HepG2 (cell line): ENCODE results near the gene ZSCAN21. TPM values are rescaled to one million over a fixed set of nuclear protein-coding genes. Genes with fewer than 3 reads are reported as not detected.

ENCODE experiments used
- ATAC-seq: fragments of 200-7000 bp; cut with Tn5 transposase; 3 replicates; pipeline ENCODE4 v1.9.1; 2020; ENCODE audit warnings: mild to moderate bottlenecking, moderate library complexity
- BruUV-seq: library from RNA; stranded (reverse); fragments of 400-500 nt; replicated peaks from 2 replicates; lab custom pipeline; 2021; lab: Mats Ljungman, UMichigan
- CTCF ChIA-PET: fragments of 300-600 bp; formaldehyde crosslinking; extraction: SDS; loops from one replicate; lab custom pipeline; 2021; ENCODE audit warnings: low total read pairs, inconsistent platforms, low intra/inter-chr PET ratio; lab: Yijun Ruan, JAX
- POLR2A ChIA-PET: fragments of 350-600 bp; sonication (Branson Sonifier 250); formaldehyde crosslinking; loops from one replicate; lab custom pipeline; 2020; ENCODE audit warnings: antibody characterized with exemption, inconsistent platforms; lab: Yijun Ruan, JAX
- DNase-seq: peaks from one replicate; pipeline ENCODE4 v3.0.0-alpha.2; 2015; ENCODE audit warnings: low spot score
- FAIRE-seq: peaks from 3 replicates; lab custom pipeline; 2011; peaks lifted over from hg19 to GRCh38; lab: Jason Lieb, UNC
- H2AFZ ChIP-seq: one replicate; pipeline ENCODE4 v1.6.1; 2011; ENCODE audit warnings: low read length, inconsistent platforms
- H3K27ac ChIP-seq: fragments of 300-600 bp; 3 replicates; pipeline ENCODE4 v1.8.0; 2011; ENCODE audit warnings: mixed run types, mild to moderate bottlenecking, mixed read lengths, low read length, inconsistent platforms; ENCODE audit not compliant: insufficient read depth; ENCODE audit errors: extremely low read length
- H3K27me3 ChIP-seq, 2 experiments: fragments of 200-600 bp in 1 of 2; 2 replicates in 1 of 2; 3 replicates in 1 of 2; pipeline versions ENCODE4 v1.6.0 to v1.8.0; 2011; ENCODE audit warnings: low read length in 2 of 2, mild to moderate bottlenecking in 2 of 2, moderate library complexity in 2 of 2, inconsistent platforms in 1 of 2; ENCODE audit not compliant: insufficient read depth in 2 of 2, control insufficient read depth in 1 of 2
- H3K36me3 ChIP-seq, 2 experiments: fragments of 200-600 bp in 1 of 2; replicated peaks in 1 of 2; 2 replicates in 1 of 2; 3 replicates in 1 of 2; pipeline versions ENCODE4 v1.5.1 to v1.8.0; 2011; ENCODE audit warnings: low read length in 2 of 2, inconsistent platforms in 1 of 2; ENCODE audit not compliant: insufficient read depth in 2 of 2, control insufficient read depth in 1 of 2
- H3K4me1 ChIP-seq: 2 replicates; pipeline ENCODE4 v1.5.1; 2012; ENCODE audit warnings: low read length, inconsistent platforms; ENCODE audit not compliant: insufficient read depth
- H3K4me2 ChIP-seq: 2 replicates; pipeline ENCODE4 v1.6.0; 2011; ENCODE audit warnings: low read depth, low read length, inconsistent platforms
- H3K4me3 ChIP-seq, 3 experiments: fragments of 200-600 bp in 1 of 3; sonication (generic), shearing (Covaris generic) in 1 of 3; replicated peaks in 1 of 3; 2 replicates each; pipeline ENCODE4 v1.5.1; 2011 to 2016; ENCODE audit warnings: low read length in 3 of 3, inconsistent platforms in 2 of 3, low read depth in 2 of 3, mild to moderate bottlenecking in 2 of 3, control low read depth in 1 of 3, mixed read lengths in 1 of 3; ENCODE audit not compliant: insufficient read depth in 1 of 3
- H3K79me2 ChIP-seq: one replicate; pipeline ENCODE4 v1.6.1; 2011; ENCODE audit warnings: low read length, inconsistent platforms; ENCODE audit not compliant: insufficient read depth
- H3K9ac ChIP-seq: 2 replicates; pipeline ENCODE4 v1.6.0; 2011; ENCODE audit warnings: mild to moderate bottlenecking, low read depth, low read length, inconsistent platforms; ENCODE audit not compliant: insufficient read depth
- H3K9me3 ChIP-seq: 2 replicates; pipeline ENCODE4 v1.5.1; 2012; ENCODE audit warnings: mild to moderate bottlenecking, low read length
- H4K20me1 ChIP-seq: 2 replicates; pipeline ENCODE4 v1.6.0; 2011; ENCODE audit warnings: inconsistent platforms, mild to moderate bottlenecking, low read length, moderate library complexity; ENCODE audit not compliant: insufficient read depth
- CBX1 ChIP-seq: IDR thresholded peaks from one replicate; pipeline ENCODE4 v1.6.1; 2016; ENCODE audit warnings: antibody characterized with exemption, low read depth
- CENPT ChIP-seq: sonication (generic); formaldehyde crosslinking; IDR thresholded peaks from 2 replicates; pipeline ENCODE4 v1.8.0; 2022; ENCODE audit warnings: low read depth, mild to moderate bottlenecking, moderate library complexity, missing genetic modification reagents
- CTCF ChIP-seq: sonication (generic); formaldehyde crosslinking; IDR thresholded peaks from 2 replicates; pipeline ENCODE4 v1.5.0; 2020; ENCODE audit warnings: mild to moderate bottlenecking, missing genetic modification reagents, moderate library complexity
- DDIT3 ChIP-seq: sonication (generic); formaldehyde crosslinking; IDR thresholded peaks from 2 replicates; pipeline ENCODE4 v1.4.0; 2020; ENCODE audit warnings: mild to moderate bottlenecking, missing genetic modification reagents
- ELF1 ChIP-seq: sonication (generic); formaldehyde crosslinking; IDR thresholded peaks from 2 replicates; pipeline ENCODE4 v1.4.0; 2020; ENCODE audit warnings: missing genetic modification reagents
- ELF3 ChIP-seq: IDR thresholded peaks from 2 replicates; pipeline ENCODE4 v1.6.1; 2016; ENCODE audit warnings: missing genetic modification reagents, missing compliant biosample characterization
- MAFG ChIP-seq: sonication (generic); formaldehyde crosslinking; IDR thresholded peaks from 2 replicates; pipeline ENCODE4 v1.5.1; 2020; ENCODE audit warnings: mild to moderate bottlenecking, missing genetic modification reagents
- RBFOX2 ChIP-seq: fragments of 200-400 bp; formaldehyde crosslinking; IDR thresholded peaks from 2 replicates; pipeline ENCODE4 v1.6.1; 2017; ENCODE audit warnings: low read depth, mild to moderate bottlenecking, low read length
- RERE ChIP-seq: IDR thresholded peaks from 2 replicates; pipeline ENCODE4 v1.6.1; 2016; ENCODE audit warnings: low read depth, missing genetic modification reagents, missing compliant biosample characterization
- ZNF17 ChIP-seq: sonication (generic); formaldehyde crosslinking; IDR thresholded peaks from 2 replicates; pipeline ENCODE4 v1.5.0; 2020; ENCODE audit warnings: mild to moderate bottlenecking, missing genetic modification reagents
- ZNF484 ChIP-seq: sonication (generic); formaldehyde crosslinking; IDR thresholded peaks from 2 replicates; pipeline ENCODE4 v1.5.1; 2020; ENCODE audit warnings: mild to moderate bottlenecking, low read depth, missing genetic modification reagents, borderline replicate concordance
- ZNF576 ChIP-seq: sonication (generic); formaldehyde crosslinking; IDR thresholded peaks from 2 replicates; pipeline ENCODE4 v1.4.0; 2020; ENCODE audit warnings: mild to moderate bottlenecking, missing genetic modification reagents
- WGBS: methylation state at CpG from one replicate; pipeline ENCODE4 v1.1.6; 2017; ENCODE audit warnings: low lambda C conversion rate; 5-methylcytosine and 5-hydroxymethylcytosine counted together
- in situ Hi-C: cut with HindIII; loops from 2 replicates; pipeline ENCODE4 v1.10.0; 2017; ENCODE audit warnings: low pct_unique_long_range_greater_than_20kb; ENCODE audit not compliant: extremely low pct_ligation_motif_present
- intact Hi-C: fragments of 100-400 bp; cut with micrococcal nuclease; formaldehyde crosslinking; loops from one replicate; pipeline ENCODE4 v1.10.0; 2022; ENCODE audit not compliant: unreplicated experiment
- polyA plus RNA-seq, 8 experiments: library from polyadenylated mRNA; depleted of rRNA in 3 of 8; stranded (reverse) in 7 of 8; unstranded in 1 of 8; fragments of >200 nt; fragmentation: Illumina TruSeq in 4 of 8; extraction: Trizol in 4 of 8; gene quantifications; 2 replicates each; pipeline versions ENCODE4 v1.2.1 to v1.2.3, GENCODE V29; 2011 to 2016; ENCODE audit warnings: low read depth in 4 of 8, missing spikeins in 1 of 8, mixed read lengths in 1 of 8; ENCODE audit not compliant: insufficient read depth in 1 of 8
- total RNA-seq, 5 experiments: library from RNA; depleted of rRNA; stranded (reverse); fragments of >200 nt; fragmentation: Illumina TruSeq; extraction: Trizol; gene quantifications; 2 replicates each; pipeline ENCODE4 v1.2.3, GENCODE V29; 2016; ENCODE audit warnings: low read depth in 1 of 5
- TF ChIP-seq, protein P1 (sequence below): sonication (generic); formaldehyde crosslinking; IDR thresholded peaks from 2 replicates; pipeline ENCODE4 v1.8.0; 2022; ENCODE audit warnings: missing genetic modification reagents, low read depth, mild to moderate bottlenecking, borderline replicate concordance
- TF ChIP-seq, protein P2 (sequence below): sonication (generic); formaldehyde crosslinking; IDR thresholded peaks from 2 replicates; pipeline ENCODE4 v1.5.0; 2020; ENCODE audit warnings: missing genetic modification reagents, mild to moderate bottlenecking, borderline replicate concordance

Gene ZSCAN21
- total and polyA plus RNA-seq, 2 of the 13 experiments (the other 11 are each of a cell fraction or from before 2014, with no cell fraction given): 7.0 to 10.0 TPM

GRCh38 chr7:100033526-100033925 is 16.0 kb upstream of the ZSCAN21 start (continued):
- TF ChIP-seq, protein P1, sequence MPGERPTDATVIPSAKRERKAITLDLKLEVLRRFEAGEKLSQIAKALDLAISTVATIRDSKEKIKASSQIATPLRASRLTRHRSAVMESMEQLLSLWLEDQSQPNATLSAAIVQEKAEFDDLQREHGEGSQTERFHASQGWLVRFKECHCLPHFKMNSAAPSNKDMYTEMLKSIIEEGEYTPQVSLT (CRISPR knock-in tag): no peak
- TF ChIP-seq CTCF (CRISPR knock-in tag) (no peak), RBFOX2 (0 out of 2 replicates have a peak, but pooled peaks have one; percentile 20), ZNF576 (CRISPR knock-in tag) (no peak), CENPT (CRISPR knock-in tag) (no peak), ZNF17 (CRISPR knock-in tag) (no peak)

DNA sequence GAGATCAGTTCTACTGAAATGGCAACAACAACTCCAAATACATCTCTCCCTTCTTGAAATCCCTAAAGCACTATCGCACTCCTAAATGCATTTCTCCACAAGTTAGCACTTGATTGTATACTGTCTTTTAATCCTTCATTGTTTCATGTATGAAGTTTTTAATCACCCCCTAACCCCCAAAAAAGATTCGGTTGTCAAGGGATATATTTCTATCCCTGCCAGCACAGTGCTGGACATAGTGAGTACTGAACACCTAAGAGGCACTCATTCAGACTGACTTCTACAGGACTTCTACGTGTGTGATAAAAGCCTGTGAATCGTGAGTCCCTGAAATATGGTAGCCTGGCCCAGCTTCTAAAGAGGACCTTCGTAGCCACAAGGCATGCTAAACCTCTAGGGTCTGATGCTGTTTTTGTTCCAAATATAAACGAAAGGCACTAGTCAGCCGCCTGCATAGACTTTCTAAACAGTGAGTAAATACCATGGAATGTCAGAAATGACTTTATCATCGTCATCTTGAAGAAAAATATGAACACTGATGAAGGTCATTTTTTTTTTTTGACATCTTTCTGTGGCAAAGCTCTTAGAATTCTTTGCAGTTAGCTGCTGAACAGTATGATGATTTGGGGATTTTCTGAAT is 14.6 kb upstream of the ZSCAN21 start:
- Histone ChIP-seq H3K9me3 (no peaks in the 10 kb centered on the region), H3K4me2 (no peak overlapping the region), H4K20me1 (no peaks in the 10 kb centered on the region), H3K9ac (no peak overlapping the region), H3K4me3 (no peak overlapping the region), H2AFZ (no peak overlapping the region), H3K4me1 (peaks cover 46% of the 10 kb centered on the region), H3K36me3 (peaks cover 20 to 53% of the 10 kb centered on the region in 2 experiments), H3K27me3 (no peaks in the 10 kb centered on the region), H3K27ac (peak overlapping the region; percentile 17), H3K79me2 (peaks cover 4% of the 10 kb centered on the region)
- 88% methylated on average over 8 of the region's 8 CpGs for WGBS
- in situ Hi-C loops: no loop called here
- CTCF ChIA-PET: no interaction called here
- ATAC-seq (no peak), FAIRE-seq (no peak), DNase-seq (no peak)
- BruUV-seq: no TSS peak
- POLR2A ChIA-PET: interaction anchor here (0.8 to 1.4 kb wide), 4 partner anchors 18 to 45 kb away, joined by 3 read pairs; no protein-coding TSS in a partner anchor
- intact Hi-C loops: no loop called here
- no peak for TF ChIP-seq DDIT3 (CRISPR knock-in tag)
- TF ChIP-seq, protein P2, sequence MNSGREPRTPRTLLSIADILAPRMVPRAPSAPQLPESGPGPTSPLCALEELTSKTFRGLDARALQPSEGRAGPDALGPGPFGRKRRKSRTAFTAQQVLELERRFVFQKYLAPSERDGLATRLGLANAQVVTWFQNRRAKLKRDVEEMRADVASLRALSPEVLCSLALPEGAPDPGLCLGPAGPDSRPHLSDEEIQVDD (CRISPR knock-in tag): no peak
- no peak for TF ChIP-seq CBX1
- TF ChIP-seq ZNF484 (CRISPR knock-in tag): no peak
- TF ChIP-seq MAFG (CRISPR knock-in tag): no peak
- no peak for TF ChIP-seq ELF3 (CRISPR knock-in tag)
- TF ChIP-seq RERE (CRISPR knock-in tag): no peak
- TF ChIP-seq ELF1 (CRISPR knock-in tag): no peak
